Prostate gland (tissue), 2 donors: ENCODE results near the gene HIBCH. TPM values are rescaled to one million over a fixed set of nuclear protein-coding genes. Genes with fewer than 3 reads are reported as not detected.
"Not testable (repeated sequence)": the region's sequence is repeated elsewhere in the genome, so short reads cannot be mapped to it uniquely, and the experiment has no call there.

Experiments used
- DNase-seq: peaks from one replicate; pipeline ENCODE4 v3.0.0-alpha.2; 2019; ENCODE audit warnings: low spot score
- H3K27ac ChIP-seq, 2 donors: fragments of 200-600 bp; sonication (generic); 2 replicates each; pipeline ENCODE4 v1.5.1; 2017 to 2019
- H3K27me3 ChIP-seq: fragments of 200-600 bp; sonication (generic); replicated peaks from 2 replicates; pipeline ENCODE4 v1.5.1; 2019; ENCODE audit not compliant: insufficient read depth
- H3K36me3 ChIP-seq, 2 donors: fragments of 200-600 bp; sonication (generic); 1 replicate in 1 of 2; 2 replicates in 1 of 2; pipeline versions ENCODE4 v1.5.1 to v1.8.1; 2017 to 2019
- H3K4me1 ChIP-seq: fragments of 200-600 bp; sonication (generic); replicated peaks from 2 replicates; pipeline ENCODE4 v1.5.1; 2019
- H3K4me3 ChIP-seq, 2 donors: fragments of 200-600 bp; sonication (generic); 2 replicates each; pipeline ENCODE4 v1.5.1; 2017 to 2019
- H3K9me3 ChIP-seq: fragments of 200-600 bp; sonication (generic); 2 replicates; pipeline ENCODE4 v1.5.1; 2017
- POLR2A ChIP-seq: fragments of 450-650 bp; IDR thresholded peaks from one replicate; pipeline ENCODE4 v1.6.1; 2016; ENCODE audit warnings: antibody characterized with exemption, mild to moderate bottlenecking
- POLR2AphosphoS5 ChIP-seq: sonication (generic); formaldehyde crosslinking; IDR thresholded peaks from one replicate; pipeline ENCODE4 v1.6.1; 2017; ENCODE audit warnings: antibody characterized with exemption
- WGBS: methylation state at CpG from one replicate; pipeline ENCODE4 v1.1.5; 2018; 5-methylcytosine and 5-hydroxymethylcytosine counted together
- intact Hi-C: fragments of 100-400 bp; cut with DNase I; formaldehyde crosslinking; loops from one replicate; pipeline ENCODE4 v1.14.2; 2022
- total RNA-seq, 2 donors: library from RNA; depleted of rRNA; stranded (reverse); fragments of >200 nt; gene quantifications; one replicate each; pipeline ENCODE4 v1.1.0, GENCODE V29; 2016
- TF ChIP-seq, protein P1 (sequence below), 4 experiments: fragments of 200-600 bp in 2 of 4; fragments of 450-650 bp in 2 of 4; sonication (generic) in 2 of 4; IDR thresholded peaks; 1 replicate in 3 of 4; 2 replicates in 1 of 4; pipeline ENCODE4 v1.5.1; 2016 to 2019; ENCODE audit warnings: antibody characterized with exemption in 4 of 4, mild to moderate bottlenecking in 2 of 4, moderate library complexity in 2 of 4

Gene HIBCH
- total RNA-seq, 2 donors from 2014 or later, result 25.3 to 27.8 TPM

DNA sequence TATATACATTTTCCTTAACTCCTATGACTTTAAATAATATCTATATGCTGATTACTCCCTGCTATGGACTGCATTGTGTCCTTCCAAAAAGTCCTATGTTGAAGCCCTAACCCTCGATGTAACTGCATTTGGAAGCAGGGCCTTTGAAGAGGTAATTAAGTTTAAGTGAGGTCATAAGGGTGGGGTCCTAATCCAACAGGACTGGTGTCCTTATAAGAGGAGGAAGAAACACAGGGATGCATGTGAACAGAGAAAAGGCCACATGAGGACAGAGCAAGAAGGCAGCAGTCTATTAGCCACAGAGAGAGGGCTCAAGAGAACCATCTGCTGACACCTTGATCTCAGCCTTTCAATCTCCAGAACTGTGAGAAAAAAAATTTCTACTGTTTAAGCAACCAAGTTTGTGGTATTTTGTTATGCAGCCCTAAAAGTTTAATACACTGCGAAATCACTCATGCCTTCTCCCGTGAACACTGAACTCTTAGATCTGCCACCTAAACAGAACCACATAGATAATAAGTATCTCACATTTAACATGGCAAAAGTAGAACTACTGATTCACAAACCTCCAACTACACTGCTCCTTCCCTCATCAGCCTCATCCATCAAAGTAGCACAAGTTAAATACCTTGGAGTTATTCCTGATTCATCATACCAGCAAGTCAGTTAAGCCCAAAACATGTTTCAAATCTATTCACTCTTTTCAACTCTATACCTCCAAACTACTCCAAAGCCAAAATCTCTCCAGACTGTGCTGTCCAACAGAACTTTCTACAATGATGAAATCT lies 65.4 kb downstream of the HIBCH start:
- no peaks in the 10 kb centered on the region for H3K36me3 ChIP-seq
- 92% methylated on average over 3 of the region's 3 CpGs for WGBS

DNA sequence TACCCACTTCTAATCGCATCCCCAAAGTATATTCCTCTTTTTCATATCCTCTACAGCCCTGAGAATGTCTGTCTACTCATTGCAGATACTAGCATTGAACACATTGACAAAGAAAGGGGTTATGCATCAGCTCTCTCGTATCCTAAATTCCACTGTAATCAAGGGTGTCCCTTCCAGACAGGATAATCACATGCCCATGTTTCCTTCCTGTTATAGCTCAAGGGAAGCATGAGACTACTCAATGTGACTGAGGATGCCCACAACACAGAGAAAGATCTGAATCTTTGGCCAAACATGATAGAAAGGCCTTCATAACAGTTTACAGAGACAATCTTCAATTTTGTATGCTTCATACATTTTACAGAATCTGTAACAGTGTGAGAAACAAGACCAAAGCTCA lies 69.2 kb downstream of the HIBCH start:
- TF ChIP-seq, protein P1, sequence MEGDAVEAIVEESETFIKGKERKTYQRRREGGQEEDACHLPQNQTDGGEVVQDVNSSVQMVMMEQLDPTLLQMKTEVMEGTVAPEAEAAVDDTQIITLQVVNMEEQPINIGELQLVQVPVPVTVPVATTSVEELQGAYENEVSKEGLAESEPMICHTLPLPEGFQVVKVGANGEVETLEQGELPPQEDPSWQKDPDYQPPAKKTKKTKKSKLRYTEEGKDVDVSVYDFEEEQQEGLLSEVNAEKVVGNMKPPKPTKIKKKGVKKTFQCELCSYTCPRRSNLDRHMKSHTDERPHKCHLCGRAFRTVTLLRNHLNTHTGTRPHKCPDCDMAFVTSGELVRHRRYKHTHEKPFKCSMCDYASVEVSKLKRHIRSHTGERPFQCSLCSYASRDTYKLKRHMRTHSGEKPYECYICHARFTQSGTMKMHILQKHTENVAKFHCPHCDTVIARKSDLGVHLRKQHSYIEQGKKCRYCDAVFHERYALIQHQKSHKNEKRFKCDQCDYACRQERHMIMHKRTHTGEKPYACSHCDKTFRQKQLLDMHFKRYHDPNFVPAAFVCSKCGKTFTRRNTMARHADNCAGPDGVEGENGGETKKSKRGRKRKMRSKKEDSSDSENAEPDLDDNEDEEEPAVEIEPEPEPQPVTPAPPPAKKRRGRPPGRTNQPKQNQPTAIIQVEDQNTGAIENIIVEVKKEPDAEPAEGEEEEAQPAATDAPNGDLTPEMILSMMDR (IDR thresholded peaks at IDR 0.05), result no peak
- TF ChIP-seq POLR2AphosphoS5, result no peak
- no peak for TF ChIP-seq POLR2A
- H3K36me3 ChIP-seq, result no peaks in the 10 kb centered on the region
- no peak overlapping the region for H3K4me3 ChIP-seq
- WGBS, result 90% methylated on average over 2 of the region's 2 CpGs
- no peaks in the 10 kb centered on the region for H3K9me3 ChIP-seq
- H3K4me1 ChIP-seq, result no peaks in the 10 kb centered on the region
- no peak overlapping the region for H3K27ac ChIP-seq
- intact Hi-C loops, result no loop called here
- DNase-seq, result no peak
- H3K27me3 ChIP-seq, result no peaks in the 10 kb centered on the region

More for the DNA sequence above, 65.4 kb downstream of the HIBCH start:
- intact Hi-C loops, result no loop called here
- H3K9me3 ChIP-seq, result no peaks in the 10 kb centered on the region
- no peak overlapping the region for H3K4me3 ChIP-seq
- DNase-seq, result no peak
- no peak overlapping the region for H3K27ac ChIP-seq
- H3K27me3 ChIP-seq, result no peaks in the 10 kb centered on the region
- no peaks in the 10 kb centered on the region for H3K4me1 ChIP-seq
- TF ChIP-seq, protein P1 (IDR thresholded peaks at IDR 0.05), result no peak
- TF ChIP-seq POLR2A (no peak), POLR2AphosphoS5 (no peak)

DNA sequence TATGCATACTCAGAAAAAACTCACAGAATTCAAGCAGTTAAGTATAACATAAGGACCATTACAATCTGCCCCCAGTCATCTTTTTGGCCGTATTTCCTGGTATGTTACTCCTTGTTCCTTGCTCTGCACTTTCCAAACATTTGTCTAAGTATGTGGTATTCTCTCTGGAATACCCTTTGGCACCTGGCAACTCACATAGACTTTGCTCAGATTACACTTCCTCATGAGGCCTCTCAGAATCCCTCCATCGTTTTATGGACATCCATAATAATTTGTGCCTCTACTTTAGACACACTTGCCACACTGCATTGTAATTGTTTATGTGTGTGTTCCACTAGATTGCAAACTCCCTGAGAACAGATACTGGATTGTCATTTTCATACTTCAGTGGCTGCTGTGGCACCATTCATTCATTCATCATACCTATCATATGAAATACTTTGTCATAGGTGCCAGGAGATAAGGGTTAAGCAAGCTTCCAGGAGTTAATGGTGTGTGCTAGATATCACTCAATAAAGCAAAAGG lies 84.0 kb downstream of the HIBCH start:
- Histone ChIP-seq H3K27me3 (no peaks in the 10 kb centered on the region), H3K27ac (no peak overlapping the region), H3K36me3 (no peaks in the 10 kb centered on the region), H3K4me3 (no peak overlapping the region), H3K9me3 (no peaks in the 10 kb centered on the region), H3K4me1 (no peaks in the 10 kb centered on the region)
- WGBS, result 26% methylated on average over 2 of the region's 2 CpGs
- TF ChIP-seq, protein P1 (IDR thresholded peaks at IDR 0.05), result no peak
- TF ChIP-seq POLR2A (no peak), POLR2AphosphoS5 (no peak)
- intact Hi-C loops, result no loop called here
- DNase-seq, result no peak

DNA sequence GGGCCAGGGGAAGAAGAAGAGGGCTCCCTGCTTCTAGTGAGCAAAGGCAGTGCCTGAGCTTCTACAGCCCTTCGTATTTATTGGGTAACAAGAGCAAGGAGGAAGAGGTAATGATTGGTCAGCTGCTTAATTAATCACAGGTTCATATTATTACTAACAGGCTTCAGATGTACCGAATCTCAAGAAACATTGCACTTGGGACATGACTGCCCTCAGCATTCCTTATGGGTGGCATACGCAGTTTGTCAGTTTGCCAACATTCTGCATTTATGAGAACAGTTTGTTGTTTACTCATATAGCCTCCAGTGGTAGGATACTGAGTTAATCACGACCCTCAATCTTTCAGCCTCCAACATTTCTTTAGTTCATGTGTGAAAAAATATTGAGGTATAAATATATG lies 84.5 kb downstream of the HIBCH start:
- Histone ChIP-seq H3K9me3 (no peaks in the 10 kb centered on the region), H3K4me1 (no peaks in the 10 kb centered on the region), H3K36me3 (no peaks in the 10 kb centered on the region), H3K27ac (no peak overlapping the region), H3K4me3 (no peak overlapping the region), H3K27me3 (no peaks in the 10 kb centered on the region)
- intact Hi-C loops, result no loop called here
- TF ChIP-seq POLR2A, result no peak
- TF ChIP-seq POLR2AphosphoS5, result no peak
- TF ChIP-seq, protein P1 (IDR thresholded peaks at IDR 0.05), result no peak
- 63% methylated on average over 4 of the region's 4 CpGs for WGBS
- DNase-seq, result no peak

DNA sequence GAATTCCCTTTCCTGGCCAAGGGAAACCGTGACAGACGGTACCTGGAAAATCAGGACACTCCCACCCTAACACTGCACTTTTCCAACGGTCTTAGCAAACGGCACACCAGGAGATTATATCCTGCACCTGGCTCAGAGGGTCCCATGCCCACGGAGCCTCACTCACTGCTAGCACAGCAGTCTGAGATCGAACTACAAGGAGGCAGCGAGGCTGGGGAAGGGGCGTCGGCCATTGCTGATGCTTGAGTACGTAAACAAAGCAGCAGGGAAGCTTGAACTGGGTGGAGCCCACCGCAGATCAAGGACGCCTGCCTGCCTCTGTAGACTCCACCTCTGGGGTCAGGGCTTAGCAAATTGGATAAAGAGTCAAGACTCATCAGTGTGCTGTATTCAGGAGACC lies 95.6 kb downstream of the HIBCH start:
- 98% methylated on average over 12 of the region's 12 CpGs for WGBS
- H3K4me3 ChIP-seq, intact Hi-C loops, H3K36me3 ChIP-seq, H3K27ac ChIP-seq, DNase-seq, H3K9me3 ChIP-seq, H3K4me1 ChIP-seq, H3K27me3 ChIP-seq: not testable (repeated sequence)

DNA sequence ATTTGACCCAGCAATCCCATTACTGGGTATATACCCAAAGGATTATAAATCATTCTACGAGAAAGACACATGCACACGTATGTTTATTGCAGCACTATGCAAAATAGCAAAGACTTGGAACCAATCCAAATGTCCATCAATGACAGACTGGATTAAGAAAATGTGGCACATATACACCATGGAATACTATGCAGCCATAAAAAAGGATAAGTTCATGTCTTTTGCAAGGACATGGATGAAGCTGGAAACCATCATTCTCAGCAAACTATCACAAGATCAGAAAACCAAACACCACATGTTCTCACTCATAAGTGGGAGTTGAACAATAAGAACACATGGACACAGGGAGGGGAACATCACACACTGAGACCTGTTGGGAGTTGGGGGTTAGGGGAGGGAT lies 96.9 kb downstream of the HIBCH start:
- H3K4me3 ChIP-seq, H3K36me3 ChIP-seq, H3K27ac ChIP-seq, intact Hi-C loops, H3K27me3 ChIP-seq, H3K4me1 ChIP-seq, DNase-seq, H3K9me3 ChIP-seq: not testable (repeated sequence)
- WGBS, result 88% methylated on average over 2 of the region's 2 CpGs
